Measurements from ENCODE around the gene CD5L.

DNA sequence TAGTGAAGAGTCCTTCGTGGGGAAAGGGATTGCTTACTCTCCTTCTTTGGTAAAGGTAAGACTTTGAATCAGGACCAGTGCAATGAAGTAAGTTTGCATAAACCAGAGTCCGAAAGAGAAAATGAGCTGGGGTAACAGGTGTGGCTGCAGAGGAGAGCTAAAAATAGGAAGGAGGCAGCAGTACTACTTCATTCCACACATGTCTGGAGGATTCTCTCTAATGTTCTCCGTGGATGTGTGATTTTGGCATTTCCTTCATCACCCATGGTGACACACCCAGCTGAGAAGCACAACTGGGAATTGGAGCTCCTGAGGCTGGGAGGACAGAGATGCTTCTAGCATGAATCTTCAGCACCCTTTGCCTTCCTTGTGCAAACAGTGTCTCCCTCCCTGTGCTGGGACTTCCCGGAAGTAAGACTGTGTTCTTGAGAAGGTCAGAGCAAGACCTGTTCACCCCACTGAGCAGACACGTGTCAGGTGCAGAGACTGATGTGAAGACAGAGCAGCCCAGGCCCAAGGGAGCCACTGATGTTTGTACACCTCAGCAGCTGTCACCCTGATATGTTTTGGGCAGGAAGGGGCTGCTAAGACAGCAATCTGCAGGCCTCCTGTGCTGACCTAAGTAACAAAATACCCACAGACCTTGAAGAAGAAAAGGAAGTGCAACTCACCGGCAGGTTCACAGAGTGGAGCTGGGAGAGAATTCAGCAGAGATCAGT lies 35.0 kb downstream of the CD5L start:
- TF ChIP-seq, protein P1, sequence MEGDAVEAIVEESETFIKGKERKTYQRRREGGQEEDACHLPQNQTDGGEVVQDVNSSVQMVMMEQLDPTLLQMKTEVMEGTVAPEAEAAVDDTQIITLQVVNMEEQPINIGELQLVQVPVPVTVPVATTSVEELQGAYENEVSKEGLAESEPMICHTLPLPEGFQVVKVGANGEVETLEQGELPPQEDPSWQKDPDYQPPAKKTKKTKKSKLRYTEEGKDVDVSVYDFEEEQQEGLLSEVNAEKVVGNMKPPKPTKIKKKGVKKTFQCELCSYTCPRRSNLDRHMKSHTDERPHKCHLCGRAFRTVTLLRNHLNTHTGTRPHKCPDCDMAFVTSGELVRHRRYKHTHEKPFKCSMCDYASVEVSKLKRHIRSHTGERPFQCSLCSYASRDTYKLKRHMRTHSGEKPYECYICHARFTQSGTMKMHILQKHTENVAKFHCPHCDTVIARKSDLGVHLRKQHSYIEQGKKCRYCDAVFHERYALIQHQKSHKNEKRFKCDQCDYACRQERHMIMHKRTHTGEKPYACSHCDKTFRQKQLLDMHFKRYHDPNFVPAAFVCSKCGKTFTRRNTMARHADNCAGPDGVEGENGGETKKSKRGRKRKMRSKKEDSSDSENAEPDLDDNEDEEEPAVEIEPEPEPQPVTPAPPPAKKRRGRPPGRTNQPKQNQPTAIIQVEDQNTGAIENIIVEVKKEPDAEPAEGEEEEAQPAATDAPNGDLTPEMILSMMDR (IDR thresholded peaks at IDR 0.05; ENCODE audit: insufficient read depth, low read length), result no peak
- TF ChIP-seq POLR2AphosphoS5 (IDR thresholded peaks at IDR 0.05; ENCODE audit: low read depth), result no peak
